RWPE2 (cell line): Measurements from ENCODE around the gene GPR162.
A peak's percentile ranks its signal among the peaks of the same experiment; 100 is the strongest.

Experiments used
- ATAC-seq: fragments of 200-7000 bp; cut with Tn5 transposase; 3 replicates; pipeline ENCODE4 v1.9.1; 2021; ENCODE audit warnings: low read depth
- DNase-seq: peaks from one replicate; pipeline ENCODE4 v3.0.0-alpha.2; 2020; ENCODE audit warnings: low spot score
- H3K27ac ChIP-seq: fragments of 450-650 bp; 2 replicates; pipeline ENCODE4 v1.5.1; 2017; ENCODE audit warnings: mild to moderate bottlenecking; ENCODE audit not compliant: poor library complexity, severe bottlenecking
- H3K27me3 ChIP-seq: fragments of 250-450 bp; sonication (Bioruptor Pico); 2 replicates; pipeline ENCODE4 v1.5.1; 2021; ENCODE audit warnings: mild to moderate bottlenecking, moderate library complexity; ENCODE audit not compliant: insufficient read depth, poor library complexity, severe bottlenecking
- H3K36me3 ChIP-seq: fragments of 250-450 bp; sonication (Bioruptor Pico); 2 replicates; pipeline ENCODE4 v1.5.1; 2020; ENCODE audit warnings: low read depth, mild to moderate bottlenecking, moderate library complexity
- H3K4me1 ChIP-seq: fragments of 250-450 bp; sonication (Bioruptor Pico); 2 replicates; pipeline ENCODE4 v1.5.1; 2021; ENCODE audit warnings: mild to moderate bottlenecking, moderate library complexity; ENCODE audit not compliant: insufficient read depth, poor library complexity, severe bottlenecking
- H3K4me3 ChIP-seq: fragments of 250-450 bp; sonication (Bioruptor Pico); 2 replicates; pipeline ENCODE4 v1.5.1; 2021; ENCODE audit warnings: mild to moderate bottlenecking, moderate library complexity; ENCODE audit not compliant: severe bottlenecking
- H3K9me3 ChIP-seq: fragments of 250-450 bp; sonication (Bioruptor Pico); 2 replicates; pipeline ENCODE4 v1.5.1; 2021; ENCODE audit warnings: mild to moderate bottlenecking, moderate library complexity; ENCODE audit not compliant: severe bottlenecking
- TF ChIP-seq, protein P1 (sequence below): fragments of 450-650 bp; IDR thresholded peaks from one replicate; pipeline ENCODE4 v1.5.1; 2017; ENCODE audit warnings: mild to moderate bottlenecking, moderate library complexity; ENCODE audit not compliant: poor library complexity, severe bottlenecking

Gene GPR162

DNA sequence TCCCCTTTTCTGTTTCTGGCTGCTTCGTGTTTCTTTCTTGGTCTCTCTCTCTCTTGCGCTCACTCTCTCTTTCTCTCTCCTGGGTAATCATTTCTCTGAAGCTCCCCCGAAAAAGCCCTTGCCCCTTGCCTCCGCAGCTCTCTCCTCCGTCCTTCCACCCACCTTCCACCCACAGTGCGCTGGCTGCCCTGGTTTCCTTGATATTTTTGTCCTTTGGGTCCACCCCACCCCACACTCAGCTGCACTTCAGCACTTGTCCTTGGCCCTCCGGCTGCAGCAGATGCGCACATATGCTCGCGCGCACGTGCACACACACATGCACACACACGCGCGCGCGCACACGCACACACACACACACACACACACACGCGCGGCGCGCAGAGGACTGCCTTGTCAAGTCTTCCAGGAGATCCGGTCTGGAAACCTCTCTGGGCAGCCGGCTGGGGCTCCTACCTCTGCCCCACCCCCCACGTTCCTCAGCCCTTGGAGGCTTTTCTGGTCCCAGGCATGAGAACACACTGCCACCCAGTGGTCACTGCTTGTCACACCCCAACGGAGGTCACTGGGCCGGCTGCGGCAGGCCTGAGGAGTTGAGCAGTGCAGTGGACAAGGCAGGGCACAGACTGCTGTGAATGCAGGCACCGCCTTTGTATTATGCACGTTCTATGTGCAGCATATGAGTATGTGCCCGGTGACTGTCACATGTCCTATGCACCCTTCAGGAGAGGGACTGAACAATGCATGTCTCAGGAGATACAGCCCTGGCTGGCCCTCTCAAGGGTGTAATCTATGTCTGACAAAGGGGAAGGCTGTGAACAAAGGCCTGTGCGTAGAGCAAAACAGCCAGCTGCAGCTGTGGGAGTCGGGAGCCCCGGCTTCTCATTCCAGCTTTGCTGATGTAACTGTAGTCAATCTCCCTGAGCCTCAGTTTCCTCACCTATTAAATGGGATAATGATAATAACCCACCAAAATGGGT lies 42.8 kb upstream of the GPR162 start:
- TF ChIP-seq, protein P1, sequence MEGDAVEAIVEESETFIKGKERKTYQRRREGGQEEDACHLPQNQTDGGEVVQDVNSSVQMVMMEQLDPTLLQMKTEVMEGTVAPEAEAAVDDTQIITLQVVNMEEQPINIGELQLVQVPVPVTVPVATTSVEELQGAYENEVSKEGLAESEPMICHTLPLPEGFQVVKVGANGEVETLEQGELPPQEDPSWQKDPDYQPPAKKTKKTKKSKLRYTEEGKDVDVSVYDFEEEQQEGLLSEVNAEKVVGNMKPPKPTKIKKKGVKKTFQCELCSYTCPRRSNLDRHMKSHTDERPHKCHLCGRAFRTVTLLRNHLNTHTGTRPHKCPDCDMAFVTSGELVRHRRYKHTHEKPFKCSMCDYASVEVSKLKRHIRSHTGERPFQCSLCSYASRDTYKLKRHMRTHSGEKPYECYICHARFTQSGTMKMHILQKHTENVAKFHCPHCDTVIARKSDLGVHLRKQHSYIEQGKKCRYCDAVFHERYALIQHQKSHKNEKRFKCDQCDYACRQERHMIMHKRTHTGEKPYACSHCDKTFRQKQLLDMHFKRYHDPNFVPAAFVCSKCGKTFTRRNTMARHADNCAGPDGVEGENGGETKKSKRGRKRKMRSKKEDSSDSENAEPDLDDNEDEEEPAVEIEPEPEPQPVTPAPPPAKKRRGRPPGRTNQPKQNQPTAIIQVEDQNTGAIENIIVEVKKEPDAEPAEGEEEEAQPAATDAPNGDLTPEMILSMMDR: peak; percentile 94
- peak; percentile 92 for DNase-seq
- no peak overlapping the region for H3K27ac ChIP-seq
- no peaks in the 10 kb centered on the region for H3K36me3 ChIP-seq
- H3K27me3 ChIP-seq: no peaks in the 10 kb centered on the region
- H3K9me3 ChIP-seq: no peaks in the 10 kb centered on the region
- peaks cover 3% of the 10 kb centered on the region for H3K4me1 ChIP-seq
- ATAC-seq: peak; percentile 95
- peak overlapping the region; percentile 20 for H3K4me3 ChIP-seq

DNA sequence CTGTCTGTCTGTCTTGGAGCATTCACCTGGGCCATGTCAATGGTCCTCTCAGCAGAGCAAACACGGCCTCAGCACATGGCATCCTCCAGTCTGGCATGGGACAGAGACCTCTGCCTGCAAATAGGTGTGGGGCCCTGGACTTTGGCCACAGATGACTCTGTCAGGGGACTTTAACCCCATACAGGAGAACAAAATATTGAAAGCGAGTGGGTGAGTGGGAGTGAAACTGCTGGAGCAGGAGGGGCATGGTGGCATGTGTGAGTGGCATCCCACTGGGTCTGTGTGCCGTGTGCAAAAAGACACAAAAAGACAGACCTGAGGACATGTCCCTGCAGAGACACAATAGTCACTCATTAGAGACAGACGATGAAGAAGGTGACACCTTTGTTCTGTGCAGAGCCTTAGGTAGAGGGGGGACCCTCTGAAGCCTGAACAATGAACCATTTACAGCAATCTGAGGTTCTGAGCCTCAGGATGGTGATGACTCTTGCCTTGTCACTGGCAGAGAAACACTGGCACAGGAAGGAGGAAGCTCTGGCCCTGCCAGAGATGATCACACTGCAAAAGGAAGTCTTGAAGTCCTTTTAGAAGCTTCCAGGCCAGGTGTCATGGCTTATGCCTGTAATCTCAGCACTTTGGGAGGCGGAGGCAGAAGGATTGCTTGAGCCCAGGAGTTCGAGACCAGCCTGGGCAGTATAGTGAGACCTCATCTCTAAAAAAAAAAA lies 41.8 kb upstream of the GPR162 start:
- Histone ChIP-seq H3K9me3 (no peaks in the 10 kb centered on the region), H3K4me1 (peaks cover 3% of the 10 kb centered on the region), H3K36me3 (no peaks in the 10 kb centered on the region), H3K27ac (no peak overlapping the region), H3K27me3 (no peaks in the 10 kb centered on the region), H3K4me3 (no peak overlapping the region)
- ATAC-seq: no peak
- no peak for DNase-seq
- TF ChIP-seq, protein P1: no peak

DNA sequence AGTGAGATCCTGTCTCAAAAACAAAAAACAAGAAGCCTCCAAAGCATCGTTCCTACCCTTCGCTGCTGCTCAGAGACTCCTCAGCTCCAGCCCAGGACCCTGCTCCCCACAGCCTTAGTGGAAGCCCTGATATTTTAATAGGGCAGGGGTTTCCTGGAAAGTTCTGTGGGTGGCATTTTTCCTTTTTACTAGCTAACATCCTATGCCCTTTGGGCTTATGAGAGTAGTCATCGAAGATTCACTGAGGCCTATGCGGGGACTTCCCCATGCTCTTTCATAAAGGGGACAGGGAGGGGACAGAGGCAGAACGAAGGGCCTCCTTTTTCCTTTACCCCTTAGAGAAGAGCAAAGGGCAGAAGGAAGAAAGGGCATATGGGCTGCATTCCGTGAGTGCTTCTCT lies 41.0 kb upstream of the GPR162 start:
- no peak for ATAC-seq
- no peaks in the 10 kb centered on the region for H3K27me3 ChIP-seq
- DNase-seq: no peak

DNA sequence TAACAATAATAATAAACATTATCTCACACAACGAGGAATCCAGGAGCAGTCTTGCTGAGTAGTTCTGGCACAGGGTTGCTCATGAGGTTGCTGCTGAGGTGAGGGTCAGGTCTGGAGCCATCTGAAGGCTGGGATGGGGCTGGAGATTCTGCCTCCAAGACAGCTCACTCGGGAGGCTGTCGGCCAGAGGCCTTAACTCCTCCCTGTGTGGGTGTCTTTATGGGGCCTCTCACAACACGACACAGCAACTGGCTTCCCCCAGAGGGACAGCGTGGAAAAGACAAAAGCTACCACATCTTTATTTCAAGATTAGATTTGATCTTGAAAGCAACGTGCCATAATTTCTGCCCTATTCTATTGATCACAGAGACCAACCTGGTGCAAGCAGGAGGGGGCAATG lies 39.5 kb upstream of the GPR162 start:
- H3K4me3 ChIP-seq: no peak overlapping the region
- TF ChIP-seq, protein P1: no peak
- peaks cover 3% of the 10 kb centered on the region for H3K4me1 ChIP-seq
- ATAC-seq (no peak), DNase-seq (no peak)
- H3K36me3 ChIP-seq: no peaks in the 10 kb centered on the region
- no peaks in the 10 kb centered on the region for H3K27me3 ChIP-seq
- no peaks in the 10 kb centered on the region for H3K9me3 ChIP-seq
- H3K27ac ChIP-seq: no peak overlapping the region

More for the DNA sequence above, 41.0 kb upstream of the GPR162 start:
- Histone ChIP-seq H3K4me1 (peaks cover 3% of the 10 kb centered on the region), H3K36me3 (no peaks in the 10 kb centered on the region), H3K4me3 (no peak overlapping the region), H3K27ac (no peak overlapping the region), H3K9me3 (no peaks in the 10 kb centered on the region)
- TF ChIP-seq, protein P1: no peak
